ENCODE results near the gene ATRNL1. TPM values are rescaled to one million over a fixed set of nuclear protein-coding genes. Genes with fewer than 3 reads are reported as not detected.
"Not testable (repeated sequence)": the region's sequence is repeated elsewhere in the genome, so short reads cannot be mapped to it uniquely, and the experiment has no call there.

ATRNL1 gene
- total RNA-seq, 1 donor from 2014 or later, result 24.2 TPM

- no peaks in the 10 kb centered on the region for H3K9me3 Mint-ChIP-seq (ENCODE audit: low read depth)
- no peak overlapping the region for H3K4me3 Mint-ChIP-seq (ENCODE audit: low read depth)
- H3K27ac Mint-ChIP-seq, result no peak overlapping the region
- DNase-seq (ENCODE audit: low spot score, unreplicated experiment), result no peak
- no peaks in the 10 kb centered on the region for H3K36me3 Mint-ChIP-seq (ENCODE audit: insufficient read depth)
- H3K27me3 Mint-ChIP-seq, result no peaks in the 10 kb centered on the region
- no peak for TF ChIP-seq CTCF (IDR thresholded peaks at IDR 0.05; ENCODE audit: unreplicated experiment)
- H3K4me1 Mint-ChIP-seq (ENCODE audit: low read depth), result no peaks in the 10 kb centered on the region
Measured at GRCh38 chr10:115379064-115379463, 285.9 kb downstream of the ATRNL1 start.

- no peak for TF ChIP-seq CTCF (IDR thresholded peaks at IDR 0.05; ENCODE audit: unreplicated experiment)
- no peak for DNase-seq (ENCODE audit: low spot score, unreplicated experiment)
- Mint-ChIP-seq H3K27ac (no peak overlapping the region), H3K4me1 (ENCODE audit: low read depth) (no peaks in the 10 kb centered on the region), H3K36me3 (ENCODE audit: insufficient read depth) (no peaks in the 10 kb centered on the region), H3K9me3 (ENCODE audit: low read depth) (peaks cover 2% of the 10 kb centered on the region), H3K27me3 (no peaks in the 10 kb centered on the region), H3K4me3 (ENCODE audit: low read depth) (no peak overlapping the region)
Measured at GRCh38 chr10:115384665-115385064, 291.5 kb downstream of the ATRNL1 start.

GRCh38 chr10:115390607-115391006 lies 297.4 kb downstream of the ATRNL1 start:
- Mint-ChIP-seq H3K27ac (no peak overlapping the region), H3K9me3 (ENCODE audit: low read depth) (peaks cover 17% of the 10 kb centered on the region), H3K4me1 (ENCODE audit: low read depth) (no peaks in the 10 kb centered on the region), H3K36me3 (ENCODE audit: insufficient read depth) (no peaks in the 10 kb centered on the region), H3K4me3 (ENCODE audit: low read depth) (no peak overlapping the region), H3K27me3 (no peaks in the 10 kb centered on the region)
- no peak for DNase-seq (ENCODE audit: low spot score, unreplicated experiment)
- TF ChIP-seq CTCF (IDR thresholded peaks at IDR 0.05; ENCODE audit: unreplicated experiment), result no peak

GRCh38 chr10:115398026-115398425 lies 304.9 kb downstream of the ATRNL1 start:
- DNase-seq (ENCODE audit: low spot score, unreplicated experiment), result no peak
- Mint-ChIP-seq H3K9me3 (ENCODE audit: low read depth) (no peaks in the 10 kb centered on the region), H3K27ac (no peak overlapping the region), H3K36me3 (ENCODE audit: insufficient read depth) (no peaks in the 10 kb centered on the region), H3K4me1 (ENCODE audit: low read depth) (no peaks in the 10 kb centered on the region), H3K27me3 (no peaks in the 10 kb centered on the region), H3K4me3 (ENCODE audit: low read depth) (no peak overlapping the region)
- TF ChIP-seq CTCF (IDR thresholded peaks at IDR 0.05; ENCODE audit: unreplicated experiment), result no peak

GRCh38 chr10:115402699-115403098 lies 309.5 kb downstream of the ATRNL1 start:
- Mint-ChIP-seq H3K9me3 (ENCODE audit: low read depth) (peaks cover 5% of the 10 kb centered on the region), H3K4me1 (ENCODE audit: low read depth) (no peaks in the 10 kb centered on the region), H3K4me3 (ENCODE audit: low read depth) (no peak overlapping the region), H3K27ac (no peak overlapping the region), H3K27me3 (no peaks in the 10 kb centered on the region), H3K36me3 (ENCODE audit: insufficient read depth) (no peaks in the 10 kb centered on the region)
- TF ChIP-seq CTCF (IDR thresholded peaks at IDR 0.05; ENCODE audit: unreplicated experiment), result no peak
- no peak for DNase-seq (ENCODE audit: low spot score, unreplicated experiment)

- not testable (repeated sequence) for H3K4me1 Mint-ChIP-seq (ENCODE audit: low read depth); H3K27ac Mint-ChIP-seq; H3K36me3 Mint-ChIP-seq (ENCODE audit: insufficient read depth); DNase-seq (ENCODE audit: low spot score, unreplicated experiment); H3K4me3 Mint-ChIP-seq (ENCODE audit: low read depth); H3K27me3 Mint-ChIP-seq
- peaks cover 19% of the 10 kb centered on the region for H3K9me3 Mint-ChIP-seq (ENCODE audit: low read depth)
Measured at GRCh38 chr10:115405838-115406237, 312.7 kb downstream of the ATRNL1 start.
